HCT116 (cell line): ENCODE measurements around the gene PPP1R16B.

Experiments
- CTCF ChIP-seq, 3 experiments: fragments of 200-600 bp in 1 of 3; sonication (generic) in 1 of 3; IDR thresholded peaks in 2 of 3; conservative IDR thresholded peaks in 1 of 3; 2 replicates each; pipeline ENCODE4 v1.5.1; 2012 to 2017; ENCODE audit warnings: low read depth in 2 of 3, low read length in 2 of 3, antibody characterized with exemption in 1 of 3, borderline replicate concordance in 1 of 3, control low read depth in 1 of 3, mild to moderate bottlenecking in 1 of 3, mixed read lengths in 1 of 3, mixed run types in 1 of 3, moderate library complexity in 1 of 3; ENCODE audit not compliant: insufficient read depth in 1 of 3
- ELF1 ChIP-seq: IDR thresholded peaks from 2 replicates; pipeline ENCODE4 v1.6.1; 2012; ENCODE audit warnings: low read depth, borderline replicate concordance
- EZH2 ChIP-seq: fragments of 200-600 bp; sonication (generic); IDR thresholded peaks from 2 replicates; pipeline ENCODE4 v1.6.1; 2017; ENCODE audit warnings: antibody characterized with exemption, mixed run types
- EZH2phosphoT487 ChIP-seq: fragments of 200-600 bp; IDR thresholded peaks from 2 replicates; pipeline ENCODE4 v1.6.1; 2018; ENCODE audit warnings: antibody characterized with exemption, borderline replicate concordance
- POLR2A ChIP-seq: IDR thresholded peaks from 2 replicates; pipeline ENCODE4 v1.7.0; 2011; ENCODE audit warnings: borderline replicate concordance; ENCODE audit not compliant: insufficient read depth, insufficient read length; ENCODE audit errors: extremely low read depth
- POLR2AphosphoS5 ChIP-seq: IDR thresholded peaks from 2 replicates; pipeline ENCODE4 v1.6.1; 2011; ENCODE audit warnings: mild to moderate bottlenecking, low read depth, low read length, moderate library complexity
- SP1 ChIP-seq: IDR thresholded peaks from 2 replicates; pipeline ENCODE4 v1.6.1; 2012; ENCODE audit warnings: low read depth
- TF ChIP-seq, protein P1 (sequence below): IDR thresholded peaks from 2 replicates; pipeline ENCODE4 v1.6.1; 2012; ENCODE audit warnings: low read depth
- TF ChIP-seq, protein P2 (sequence below): IDR thresholded peaks from 2 replicates; pipeline ENCODE4 v1.6.1; 2012

DNA sequence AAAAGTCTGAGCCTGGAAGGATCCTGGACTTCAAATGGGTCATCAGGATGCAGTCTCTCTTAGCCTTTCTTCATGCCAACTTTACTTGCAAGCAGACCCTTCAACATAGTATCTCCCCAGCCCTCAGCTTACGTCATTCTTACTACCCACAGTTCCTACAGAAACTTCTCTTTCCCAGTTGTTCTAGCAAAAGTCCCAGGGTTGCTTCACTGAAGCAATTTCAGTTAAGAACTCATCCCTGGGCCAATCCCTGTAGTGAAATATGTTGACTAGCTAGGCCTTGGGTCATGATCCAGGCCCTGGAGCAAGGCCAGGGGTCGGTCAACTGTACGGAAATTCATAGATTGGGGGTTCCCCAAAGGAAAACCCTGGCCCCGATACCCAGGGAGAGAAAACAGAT lies 112.2 kb downstream of the PPP1R16B start:
- TF ChIP-seq EZH2phosphoT487 (no peak), POLR2A (no peak), CTCF (IDR thresholded peaks at IDR 0.05 in 2 of 3, conservative IDR thresholded peaks at IDR 0.05 in 1 of 3; ENCODE audit: borderline replicate concordance in 1 of 3, insufficient read depth in 1 of 3, low read depth in 2 of 3, low read length in 2 of 3) (no peak), SP1 (no peak), POLR2AphosphoS5 (no peak), EZH2 (no peak), ELF1 (no peak)
- TF ChIP-seq, protein P1, sequence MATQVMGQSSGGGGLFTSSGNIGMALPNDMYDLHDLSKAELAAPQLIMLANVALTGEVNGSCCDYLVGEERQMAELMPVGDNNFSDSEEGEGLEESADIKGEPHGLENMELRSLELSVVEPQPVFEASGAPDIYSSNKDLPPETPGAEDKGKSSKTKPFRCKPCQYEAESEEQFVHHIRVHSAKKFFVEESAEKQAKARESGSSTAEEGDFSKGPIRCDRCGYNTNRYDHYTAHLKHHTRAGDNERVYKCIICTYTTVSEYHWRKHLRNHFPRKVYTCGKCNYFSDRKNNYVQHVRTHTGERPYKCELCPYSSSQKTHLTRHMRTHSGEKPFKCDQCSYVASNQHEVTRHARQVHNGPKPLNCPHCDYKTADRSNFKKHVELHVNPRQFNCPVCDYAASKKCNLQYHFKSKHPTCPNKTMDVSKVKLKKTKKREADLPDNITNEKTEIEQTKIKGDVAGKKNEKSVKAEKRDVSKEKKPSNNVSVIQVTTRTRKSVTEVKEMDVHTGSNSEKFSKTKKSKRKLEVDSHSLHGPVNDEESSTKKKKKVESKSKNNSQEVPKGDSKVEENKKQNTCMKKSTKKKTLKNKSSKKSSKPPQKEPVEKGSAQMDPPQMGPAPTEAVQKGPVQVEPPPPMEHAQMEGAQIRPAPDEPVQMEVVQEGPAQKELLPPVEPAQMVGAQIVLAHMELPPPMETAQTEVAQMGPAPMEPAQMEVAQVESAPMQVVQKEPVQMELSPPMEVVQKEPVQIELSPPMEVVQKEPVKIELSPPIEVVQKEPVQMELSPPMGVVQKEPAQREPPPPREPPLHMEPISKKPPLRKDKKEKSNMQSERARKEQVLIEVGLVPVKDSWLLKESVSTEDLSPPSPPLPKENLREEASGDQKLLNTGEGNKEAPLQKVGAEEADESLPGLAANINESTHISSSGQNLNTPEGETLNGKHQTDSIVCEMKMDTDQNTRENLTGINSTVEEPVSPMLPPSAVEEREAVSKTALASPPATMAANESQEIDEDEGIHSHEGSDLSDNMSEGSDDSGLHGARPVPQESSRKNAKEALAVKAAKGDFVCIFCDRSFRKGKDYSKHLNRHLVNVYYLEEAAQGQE, result no peak
- TF ChIP-seq, protein P2, sequence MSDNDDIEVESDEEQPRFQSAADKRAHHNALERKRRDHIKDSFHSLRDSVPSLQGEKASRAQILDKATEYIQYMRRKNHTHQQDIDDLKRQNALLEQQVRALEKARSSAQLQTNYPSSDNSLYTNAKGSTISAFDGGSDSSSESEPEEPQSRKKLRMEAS, result no peak
